ENCODE measurements around the gene FAH. TPM values are rescaled to one million over a fixed set of nuclear protein-coding genes. Genes with fewer than 3 reads are reported as not detected.

FAH gene
- total and polyA plus RNA-seq, 9 of the 15 experiments (the other 6 are each of a cell fraction or from before 2014, with no cell fraction given): 66.8 to 310 (median 103) TPM

DNA sequence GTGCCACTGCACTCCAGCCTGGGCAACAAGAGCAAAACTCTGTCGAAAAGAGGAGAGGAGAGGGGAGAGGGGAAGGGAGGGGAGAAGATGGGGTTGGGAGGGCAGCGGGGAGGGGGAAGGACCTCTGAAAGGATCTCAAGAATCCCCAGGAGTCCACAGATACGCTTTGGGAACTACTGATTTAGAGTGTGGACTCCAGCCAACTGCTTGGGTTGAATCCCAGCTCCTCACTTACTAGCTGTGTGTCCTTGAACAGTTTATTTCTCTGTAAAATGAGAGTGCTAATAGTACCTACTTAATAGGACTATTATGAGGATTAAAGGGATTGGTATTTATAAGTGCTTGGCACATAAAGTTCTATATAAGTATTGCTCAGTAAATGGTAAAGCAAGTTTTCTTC lies 45.0 kb upstream of the FAH start (continued):
- TF ChIP-seq, protein P1, sequence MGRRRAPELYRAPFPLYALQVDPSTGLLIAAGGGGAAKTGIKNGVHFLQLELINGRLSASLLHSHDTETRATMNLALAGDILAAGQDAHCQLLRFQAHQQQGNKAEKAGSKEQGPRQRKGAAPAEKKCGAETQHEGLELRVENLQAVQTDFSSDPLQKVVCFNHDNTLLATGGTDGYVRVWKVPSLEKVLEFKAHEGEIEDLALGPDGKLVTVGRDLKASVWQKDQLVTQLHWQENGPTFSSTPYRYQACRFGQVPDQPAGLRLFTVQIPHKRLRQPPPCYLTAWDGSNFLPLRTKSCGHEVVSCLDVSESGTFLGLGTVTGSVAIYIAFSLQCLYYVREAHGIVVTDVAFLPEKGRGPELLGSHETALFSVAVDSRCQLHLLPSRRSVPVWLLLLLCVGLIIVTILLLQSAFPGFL (CRISPR knock-in tag; IDR thresholded peaks at IDR 0.05): no peak
- TF ChIP-seq, protein P2, sequence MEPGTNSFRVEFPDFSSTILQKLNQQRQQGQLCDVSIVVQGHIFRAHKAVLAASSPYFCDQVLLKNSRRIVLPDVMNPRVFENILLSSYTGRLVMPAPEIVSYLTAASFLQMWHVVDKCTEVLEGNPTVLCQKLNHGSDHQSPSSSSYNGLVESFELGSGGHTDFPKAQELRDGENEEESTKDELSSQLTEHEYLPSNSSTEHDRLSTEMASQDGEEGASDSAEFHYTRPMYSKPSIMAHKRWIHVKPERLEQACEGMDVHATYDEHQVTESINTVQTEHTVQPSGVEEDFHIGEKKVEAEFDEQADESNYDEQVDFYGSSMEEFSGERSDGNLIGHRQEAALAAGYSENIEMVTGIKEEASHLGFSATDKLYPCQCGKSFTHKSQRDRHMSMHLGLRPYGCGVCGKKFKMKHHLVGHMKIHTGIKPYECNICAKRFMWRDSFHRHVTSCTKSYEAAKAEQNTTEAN (CRISPR knock-in tag; IDR thresholded peaks at IDR 0.05): no peak
- no peak for TF ChIP-seq ZNF184 (CRISPR knock-in tag; IDR thresholded peaks at IDR 0.05)
- no peak for TF ChIP-seq ZNF165 (CRISPR knock-in tag; IDR thresholded peaks at IDR 0.05; ENCODE audit: borderline replicate concordance)
- no peak for TF ChIP-seq SPI1 (IDR thresholded peaks at IDR 0.05; ENCODE audit: borderline replicate concordance, low read depth, low read length)
- no peak for TF ChIP-seq PYGO2 (tag; IDR thresholded peaks at IDR 0.05)
- TF ChIP-seq, protein P3, sequence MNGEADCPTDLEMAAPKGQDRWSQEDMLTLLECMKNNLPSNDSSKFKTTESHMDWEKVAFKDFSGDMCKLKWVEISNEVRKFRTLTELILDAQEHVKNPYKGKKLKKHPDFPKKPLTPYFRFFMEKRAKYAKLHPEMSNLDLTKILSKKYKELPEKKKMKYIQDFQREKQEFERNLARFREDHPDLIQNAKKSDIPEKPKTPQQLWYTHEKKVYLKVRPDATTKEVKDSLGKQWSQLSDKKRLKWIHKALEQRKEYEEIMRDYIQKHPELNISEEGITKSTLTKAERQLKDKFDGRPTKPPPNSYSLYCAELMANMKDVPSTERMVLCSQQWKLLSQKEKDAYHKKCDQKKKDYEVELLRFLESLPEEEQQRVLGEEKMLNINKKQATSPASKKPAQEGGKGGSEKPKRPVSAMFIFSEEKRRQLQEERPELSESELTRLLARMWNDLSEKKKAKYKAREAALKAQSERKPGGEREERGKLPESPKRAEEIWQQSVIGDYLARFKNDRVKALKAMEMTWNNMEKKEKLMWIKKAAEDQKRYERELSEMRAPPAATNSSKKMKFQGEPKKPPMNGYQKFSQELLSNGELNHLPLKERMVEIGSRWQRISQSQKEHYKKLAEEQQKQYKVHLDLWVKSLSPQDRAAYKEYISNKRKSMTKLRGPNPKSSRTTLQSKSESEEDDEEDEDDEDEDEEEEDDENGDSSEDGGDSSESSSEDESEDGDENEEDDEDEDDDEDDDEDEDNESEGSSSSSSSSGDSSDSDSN (IDR thresholded peaks at IDR 0.05; ENCODE audit: borderline replicate concordance in 1 of 2, low read depth in 2 of 2, low read length in 2 of 2): no peak

Measured in K562 (cell line).